GM12892 (cell line): Measurements from ENCODE around the gene KCNN1.

ENCODE experiments used
- DNase-seq: peaks from one replicate; pipeline ENCODE4 v3.0.0; 2011; ENCODE audit not compliant: insufficient read length
- FAIRE-seq: peaks from 2 replicates; lab custom pipeline; 2011; peaks lifted over from hg19 to GRCh38; lab: Jason Lieb, UNC
- POLR2A ChIP-seq: IDR thresholded peaks from 2 replicates; pipeline ENCODE4 v1.6.1; 2011; ENCODE audit warnings: low read depth, low read length, control low read depth
- POLR2AphosphoS5 ChIP-seq: IDR thresholded peaks from 2 replicates; pipeline ENCODE4 v1.6.1; 2011; ENCODE audit warnings: low read depth, low read length, control low read depth
- TAF1 ChIP-seq: IDR thresholded peaks from 2 replicates; pipeline ENCODE4 v1.6.1; 2011; ENCODE audit warnings: low read depth, mild to moderate bottlenecking, control low read depth, low read length, borderline replicate concordance

The KCNN1 gene

DNA sequence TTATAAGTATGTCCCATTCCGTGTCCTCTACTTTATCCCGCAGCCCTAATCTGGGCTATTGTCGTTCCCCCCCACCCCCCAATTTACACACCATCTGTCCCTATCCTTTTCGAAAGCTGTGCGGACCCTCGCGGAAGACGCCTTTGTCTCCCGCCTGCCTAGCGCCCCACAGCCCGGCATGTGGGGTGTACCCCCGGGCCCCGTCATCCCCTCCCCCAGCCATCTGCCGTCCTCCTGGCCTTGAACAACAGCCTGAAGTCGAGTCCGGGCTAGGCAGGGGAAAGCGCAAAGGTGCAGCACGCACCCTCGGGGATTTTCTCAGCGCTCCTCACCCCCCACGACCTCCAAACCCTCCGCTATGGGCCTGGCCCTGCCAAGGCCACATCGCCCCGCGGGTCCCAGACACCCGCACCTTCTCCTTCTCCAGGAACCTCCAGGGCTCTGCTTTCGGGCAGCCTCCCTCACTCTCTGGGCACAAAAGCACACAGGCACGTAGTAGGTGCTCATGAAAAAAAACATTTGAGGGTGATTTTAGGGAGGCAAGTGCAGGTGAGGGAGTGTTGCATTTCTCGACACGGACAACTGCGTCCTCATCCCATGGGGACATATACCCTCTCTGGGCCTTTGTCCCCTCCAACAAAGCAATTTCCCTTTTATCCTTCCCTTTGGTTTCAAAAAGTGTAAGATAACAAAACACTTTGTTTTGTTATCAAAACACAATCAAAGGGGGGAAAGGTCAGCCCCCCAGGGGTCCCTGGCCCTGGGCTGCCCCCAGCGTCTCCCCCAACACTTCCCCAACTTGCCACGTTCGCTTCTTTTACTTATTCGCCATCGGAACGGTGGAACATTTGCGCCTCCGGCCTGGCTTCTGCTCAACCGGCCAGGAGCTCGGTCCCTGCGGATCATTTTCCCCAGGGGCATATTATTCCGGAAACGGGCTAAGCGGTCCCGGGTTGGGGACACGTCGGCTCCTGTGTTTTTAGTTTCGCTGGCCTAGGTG is 17.7 kb upstream of the KCNN1 start:
- FAIRE-seq (peak; percentile 63), DNase-seq (no peak)
- no peak for TF ChIP-seq TAF1
- TF ChIP-seq POLR2AphosphoS5 = no peak
- TF ChIP-seq POLR2A = no peak

DNA sequence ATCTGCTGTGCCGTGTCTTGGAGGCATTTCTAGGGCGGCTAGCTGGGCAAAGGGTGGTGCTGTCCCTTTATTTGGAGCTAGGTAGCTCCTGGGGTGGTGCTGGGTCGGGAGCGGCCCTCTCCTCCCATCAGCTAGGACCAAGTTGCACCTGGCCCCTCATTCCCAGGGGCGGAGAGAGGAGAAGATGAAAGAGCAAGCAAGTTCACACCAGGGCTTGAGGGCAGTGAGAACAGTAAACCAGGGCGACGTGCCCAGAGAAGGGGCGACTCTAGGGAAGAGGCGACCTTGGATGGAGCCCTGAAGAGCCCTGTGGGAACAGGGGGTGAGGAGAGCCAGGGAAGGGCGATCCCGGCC is 17.0 kb upstream of the KCNN1 start:
- DNase-seq (no peak), FAIRE-seq (peak; percentile 38)
- no peak for TF ChIP-seq TAF1
- no peak for TF ChIP-seq POLR2A
- no peak for TF ChIP-seq POLR2AphosphoS5

DNA sequence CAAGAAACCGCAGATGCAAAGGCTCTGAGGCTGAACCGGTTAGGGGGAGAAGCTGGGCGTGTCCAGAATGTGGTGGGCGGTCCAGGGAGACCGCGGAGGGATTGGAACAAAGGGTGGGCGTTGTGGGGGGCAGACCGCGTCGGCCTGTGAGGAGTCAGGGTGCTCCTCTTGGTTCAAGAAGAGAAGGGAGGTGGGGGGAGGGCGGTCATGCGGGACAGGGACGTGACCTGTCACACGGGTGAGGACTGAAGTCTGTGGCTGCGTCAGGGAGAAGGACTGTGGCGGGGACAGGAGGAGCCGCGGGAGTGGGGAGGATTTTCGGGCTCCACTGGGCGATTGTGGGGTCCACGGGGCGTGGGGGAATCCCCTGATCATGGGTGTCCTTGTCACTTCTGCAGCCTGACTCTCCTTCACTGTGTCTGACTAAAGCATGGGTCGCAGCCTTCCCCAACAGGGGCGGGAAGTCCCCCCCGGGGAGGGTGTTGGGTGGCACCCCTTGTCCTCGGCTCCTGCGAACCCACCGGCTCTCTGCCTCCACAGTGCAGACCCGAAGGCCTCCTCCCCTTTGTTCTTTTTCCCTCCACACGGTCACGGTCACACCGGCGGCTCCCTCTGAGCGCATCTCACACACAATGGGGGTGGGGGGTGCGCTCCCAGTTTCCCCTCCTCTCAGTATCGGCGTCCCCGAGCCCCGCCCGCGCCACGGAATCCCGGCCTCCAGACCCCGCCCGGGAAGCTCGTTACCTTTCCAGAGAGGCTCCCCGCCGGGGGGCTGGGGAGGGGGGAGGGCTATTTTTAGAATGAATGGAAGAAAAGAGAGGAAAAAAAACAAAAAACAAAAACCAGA is 16.4 kb upstream of the KCNN1 start:
- no peak for DNase-seq
- FAIRE-seq = peak; percentile 83
- no peak for TF ChIP-seq TAF1
- TF ChIP-seq POLR2A = no peak
- no peak for TF ChIP-seq POLR2AphosphoS5

DNA sequence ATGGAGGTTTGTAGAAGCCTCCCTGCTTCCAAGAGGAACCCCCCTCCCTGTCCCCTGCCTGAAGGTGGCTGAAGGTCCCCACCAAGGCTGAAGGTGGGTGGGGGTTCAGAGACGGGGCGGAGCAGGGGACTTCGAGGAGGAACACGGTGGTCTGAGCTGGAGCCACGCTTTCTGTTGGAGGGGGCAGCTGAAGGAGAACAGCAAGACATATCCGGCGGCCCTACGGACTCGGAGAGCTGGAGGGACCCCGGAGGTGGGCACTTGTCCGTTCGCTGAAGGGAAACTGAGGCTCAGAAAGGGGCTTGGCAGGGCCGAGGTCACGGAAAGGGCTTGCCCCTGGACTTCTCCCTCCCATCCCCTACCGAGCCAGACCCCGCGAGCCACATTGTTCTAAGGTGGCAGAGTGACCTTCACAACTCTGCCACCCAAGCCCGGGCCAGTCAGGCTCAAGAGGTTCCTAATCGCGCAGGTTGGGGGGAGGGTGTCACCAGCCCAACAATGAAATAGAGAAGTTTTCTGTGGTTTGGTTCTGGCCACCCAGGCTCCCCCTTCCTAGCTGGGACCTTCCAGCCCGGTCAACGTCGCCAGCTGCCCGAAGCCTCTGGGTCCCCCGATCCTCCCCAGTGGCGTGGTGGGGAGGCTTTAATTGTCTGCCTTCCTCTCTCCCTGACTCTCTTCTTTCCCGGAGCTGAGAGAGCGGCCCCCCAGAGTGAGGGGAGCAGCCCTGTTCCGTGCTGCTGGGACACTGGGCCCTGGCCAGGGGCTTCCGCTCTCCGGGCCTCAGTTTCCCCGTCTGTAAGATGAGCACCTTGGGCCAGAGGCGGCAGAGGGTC is 15.5 kb upstream of the KCNN1 start:
- peak; percentile 67 for FAIRE-seq
- TF ChIP-seq POLR2A = no peak
- no peak for TF ChIP-seq POLR2AphosphoS5
- TF ChIP-seq TAF1 = no peak
- no peak for DNase-seq

DNA sequence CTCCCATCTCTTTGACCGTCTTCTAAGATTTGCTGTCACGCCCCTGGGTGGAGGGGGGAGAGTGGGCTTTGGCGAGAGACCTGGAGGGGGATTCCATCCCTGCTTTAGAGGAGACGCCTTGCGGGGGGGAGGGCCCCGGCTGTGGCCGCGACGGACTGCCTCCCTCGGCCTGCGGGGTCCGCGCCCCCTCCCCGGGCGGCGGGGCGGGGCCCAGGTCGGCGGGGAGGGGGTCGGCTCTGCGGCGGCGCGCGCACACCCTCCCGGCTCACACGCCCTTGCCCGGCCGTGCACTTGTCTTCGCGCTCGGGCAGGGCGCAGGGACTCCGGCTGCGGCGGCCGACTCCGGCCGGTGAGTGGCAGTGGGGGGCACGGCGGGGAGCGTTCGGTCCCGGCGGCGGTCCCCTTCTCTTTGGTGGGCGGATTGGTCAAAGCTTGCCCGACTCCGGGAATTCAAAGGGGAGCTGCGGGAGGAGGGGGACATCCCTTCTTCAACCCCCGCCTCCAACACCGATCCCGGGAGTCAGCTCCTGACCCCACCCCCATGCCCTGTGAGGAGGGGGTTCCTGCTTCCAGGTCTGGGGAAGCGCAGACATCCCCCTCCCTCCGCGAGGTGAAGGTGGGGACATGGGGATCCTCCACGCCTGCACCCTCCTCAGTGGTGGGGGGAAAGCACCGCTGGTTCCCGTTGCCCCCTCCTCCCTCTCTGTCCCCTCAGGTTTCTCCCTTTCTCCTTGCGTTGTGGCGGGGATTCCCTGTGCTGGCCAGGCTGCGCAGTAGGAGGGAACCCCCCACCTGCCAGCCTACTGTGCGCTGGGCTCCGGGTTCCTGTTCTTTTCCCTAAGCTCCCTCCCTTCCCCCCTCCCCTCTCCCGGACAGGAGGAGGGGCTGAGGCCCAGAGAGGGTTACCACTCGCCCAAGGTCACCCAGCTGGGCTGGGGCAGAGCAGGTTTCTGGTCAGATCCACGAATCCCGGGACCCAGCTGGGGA is 14.6 kb upstream of the KCNN1 start:
- DNase-seq (no peak), FAIRE-seq (no peak)
- TF ChIP-seq TAF1 = no peak
- no peak for TF ChIP-seq POLR2A
- TF ChIP-seq POLR2AphosphoS5 = no peak

DNA sequence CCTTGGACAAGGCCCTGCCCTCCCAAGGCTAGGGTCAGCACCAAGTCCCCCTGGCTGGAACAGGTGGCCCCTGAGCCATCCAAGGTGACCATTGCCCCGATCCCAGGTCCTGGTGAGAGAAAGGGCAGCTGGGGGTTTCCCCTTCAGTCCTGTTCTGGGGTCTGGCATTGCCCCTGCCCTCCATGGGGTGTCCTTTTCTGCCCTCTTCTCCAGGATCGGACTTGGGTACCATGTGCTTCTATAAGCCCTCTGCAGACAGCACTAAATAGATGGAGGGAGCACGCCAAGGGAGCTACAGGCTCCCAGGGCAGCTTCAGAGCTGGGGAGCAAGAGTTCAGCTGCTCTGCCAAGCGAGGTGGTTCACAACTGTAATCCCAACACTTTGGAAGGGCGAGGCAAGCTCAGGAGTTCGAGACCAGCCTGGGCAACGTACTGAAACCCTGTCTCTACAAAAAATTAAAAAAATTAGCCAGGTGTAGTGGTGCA is 13.5 kb upstream of the KCNN1 start:
- FAIRE-seq (no peak), DNase-seq (no peak)
- TF ChIP-seq TAF1 (no peak), POLR2AphosphoS5 (no peak), POLR2A (no peak)

DNA sequence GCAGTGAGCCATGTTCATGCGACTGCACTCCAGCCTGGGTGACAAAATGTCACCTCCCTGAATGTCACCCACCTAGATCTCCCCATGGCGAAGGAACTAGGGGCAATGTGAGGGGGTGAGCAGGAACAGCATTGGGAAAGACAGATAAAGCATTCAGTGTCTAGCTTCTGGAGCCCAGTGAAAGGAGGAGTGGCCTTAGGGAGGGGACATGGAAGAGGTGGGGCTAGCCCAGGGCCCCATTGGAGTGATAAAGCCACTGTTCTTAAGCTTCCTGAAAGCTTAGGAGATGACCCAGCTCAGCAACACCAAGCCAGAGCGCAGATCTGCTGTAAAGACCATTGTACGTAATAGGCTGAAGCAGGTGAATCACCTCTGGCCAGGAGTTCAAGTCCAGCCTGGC is 13.0 kb upstream of the KCNN1 start:
- no peak for FAIRE-seq
- no peak for DNase-seq
- TF ChIP-seq POLR2AphosphoS5 (no peak), POLR2A (no peak), TAF1 (no peak)

DNA sequence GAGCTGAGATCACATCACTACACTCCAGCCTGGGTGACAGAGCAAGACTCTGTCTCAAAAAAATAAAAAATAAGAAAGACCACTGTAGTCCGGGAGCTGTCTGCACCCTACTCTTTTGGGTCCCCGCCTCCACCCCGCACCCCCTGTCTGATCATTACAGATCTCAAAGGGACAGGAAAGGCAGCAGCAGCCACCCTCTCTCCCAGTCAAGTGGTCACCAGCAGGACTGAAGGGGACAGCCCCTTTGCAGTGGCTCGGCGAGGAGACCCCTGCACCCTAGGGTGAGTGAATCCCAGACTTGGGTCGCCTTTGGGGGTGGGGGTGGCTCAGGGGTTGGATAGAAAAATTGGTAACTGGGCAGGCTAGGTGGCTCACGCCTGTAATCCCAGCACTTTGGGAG is 12.5 kb upstream of the KCNN1 start:
- no peak for FAIRE-seq
- DNase-seq = no peak
- TF ChIP-seq TAF1 (no peak), POLR2A (no peak), POLR2AphosphoS5 (no peak)

DNA sequence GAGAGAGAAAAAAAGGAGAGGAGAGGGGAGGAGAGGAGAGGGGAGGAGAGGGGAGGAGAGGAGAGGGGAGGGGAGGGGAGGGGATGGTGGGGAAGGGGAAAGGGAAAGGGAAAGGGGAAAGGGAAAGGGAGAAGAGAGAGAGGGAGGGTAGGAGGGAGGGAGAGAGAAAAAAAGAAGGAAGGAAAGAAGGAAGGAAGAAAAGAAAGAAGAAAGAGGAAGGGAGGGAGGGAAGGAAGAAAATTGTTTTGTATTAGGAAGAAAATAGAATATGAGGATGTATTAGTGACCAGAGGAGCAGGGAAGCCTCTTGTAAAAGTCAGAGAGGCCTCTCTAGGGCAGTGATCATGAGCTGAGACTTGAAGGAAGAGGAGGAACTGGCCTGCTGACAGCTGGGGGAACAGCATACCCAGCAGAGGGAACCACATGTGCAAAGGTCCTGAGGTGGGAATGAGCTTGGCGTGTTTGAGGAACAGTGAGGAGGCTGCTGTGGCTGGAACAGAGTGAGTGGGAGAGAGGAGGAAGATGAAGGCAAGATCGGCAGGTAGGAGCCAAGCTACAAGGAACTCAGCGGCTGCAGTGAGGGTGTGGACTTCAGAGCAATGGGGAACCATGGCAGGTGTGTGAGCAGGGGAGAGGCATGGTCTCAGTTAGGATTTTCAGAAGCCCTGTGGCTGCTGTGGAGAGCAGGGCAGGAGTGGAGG is 9.6 kb upstream of the KCNN1 start:
- FAIRE-seq (no peak), DNase-seq (no peak)
- TF ChIP-seq POLR2A (no peak), TAF1 (no peak), POLR2AphosphoS5 (no peak)

DNA sequence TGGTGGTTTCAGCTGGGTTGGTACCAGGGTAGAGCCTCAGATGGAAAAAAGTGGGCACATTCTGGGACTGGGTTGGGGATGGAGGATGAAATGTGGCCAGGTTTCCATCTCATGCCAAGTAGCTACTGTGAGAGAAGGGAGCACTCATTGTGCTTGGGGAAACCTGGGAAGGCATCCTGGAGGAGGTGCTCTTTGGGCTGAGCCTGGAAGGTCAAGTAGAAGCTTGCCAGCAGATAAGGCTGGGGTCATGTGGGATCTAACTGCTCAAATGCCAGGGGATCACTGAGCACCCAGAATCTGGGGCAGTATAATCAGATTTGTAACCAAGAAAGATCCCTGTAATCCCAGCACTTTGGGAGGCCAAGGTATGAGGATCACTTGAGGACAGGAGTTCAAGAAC is 9.0 kb upstream of the KCNN1 start:
- DNase-seq (no peak), FAIRE-seq (no peak)

More for the DNA sequence above, 9.0 kb upstream of the KCNN1 start:
- TF ChIP-seq POLR2A (no peak), POLR2AphosphoS5 (no peak), TAF1 (no peak)
